Peyer's patch (tissue), 4 donors: Measurements from ENCODE around the gene MAB21L3. TPM values are rescaled to one million over a fixed set of nuclear protein-coding genes. Genes with fewer than 3 reads are reported as not detected.

Experiments
- DNase-seq, 3 donors: peaks; one replicate each; pipeline ENCODE4 v3.0.0-alpha.2; 2017 to 2019
- H3K27ac ChIP-seq, 4 donors: fragments of 200-600 bp; sonication (generic); one replicate each; pipeline ENCODE4 v1.5.1; 2016 to 2019
- H3K27me3 ChIP-seq, 2 donors: fragments of 200-600 bp; sonication (generic); one replicate each; pipeline ENCODE4 v1.5.1; 2019
- H3K36me3 ChIP-seq, 3 donors: fragments of 200-600 bp; sonication (generic); one replicate each; pipeline ENCODE4 v1.5.1; 2016 to 2019
- H3K4me1 ChIP-seq, 4 donors: fragments of 200-600 bp; sonication (generic); one replicate each; pipeline ENCODE4 v1.5.1; 2016 to 2019
- H3K4me3 ChIP-seq, 4 donors: fragments of 200-600 bp; sonication (generic); 1 replicate in 3 of 4; 2 replicates in 1 of 4; pipeline ENCODE4 v1.5.1; 2016 to 2019; ENCODE audit warnings: mild to moderate bottlenecking in 1 of 4
- H3K9me3 ChIP-seq, 4 donors: fragments of 200-600 bp; sonication (generic); one replicate each; pipeline ENCODE4 v1.5.1; 2016 to 2019; ENCODE audit warnings: mild to moderate bottlenecking in 1 of 4
- CTCF ChIP-seq, 6 experiments: fragments of 450-650 bp in 4 of 6; fragments of 200-600 bp in 2 of 6; sonication (generic) in 1 of 6; IDR thresholded peaks; one replicate each; pipeline ENCODE4 v1.5.1; 2017 to 2019; ENCODE audit warnings: antibody characterized with exemption in 6 of 6, mild to moderate bottlenecking in 3 of 6, moderate library complexity in 1 of 6
- POLR2A ChIP-seq, 2 donors: fragments of 450-650 bp; IDR thresholded peaks; one replicate each; pipeline ENCODE4 v1.5.1; 2017; ENCODE audit warnings: antibody characterized with exemption in 2 of 2, mild to moderate bottlenecking in 2 of 2, moderate library complexity in 2 of 2
- total RNA-seq, 4 donors: library from RNA; depleted of rRNA; stranded (reverse); fragments of >200 nt; gene quantifications; one replicate each; pipeline ENCODE4 v1.1.0, GENCODE V29; 2016

MAB21L3 gene
- total RNA-seq, 4 donors from 2014 or later = 0.94 to 1.8 (median 1.1) TPM; not detected in 1

- TF ChIP-seq POLR2A (IDR thresholded peaks at IDR 0.05) (no peak), CTCF (IDR thresholded peaks at IDR 0.05) (no peak)
- no peak for DNase-seq
- H3K27ac ChIP-seq = no peak overlapping the region
- no peaks in the 10 kb centered on the region for H3K9me3 ChIP-seq
- peaks cover 0 to 8% (median 0%) of the 10 kb centered on the region in 4 donors for H3K4me1 ChIP-seq
- no peak overlapping the region for H3K4me3 ChIP-seq
- no peaks in the 10 kb centered on the region for H3K36me3 ChIP-seq
- no peaks in the 10 kb centered on the region for H3K27me3 ChIP-seq
Observed at GRCh38 chr1:116126281-116126680, 15.1 kb downstream of the MAB21L3 start.

GRCh38 chr1:116127123-116127847 is 16.1 kb downstream of the MAB21L3 start:
- no peak overlapping the region for H3K27ac ChIP-seq
- H3K36me3 ChIP-seq = no peaks in the 10 kb centered on the region
- H3K4me3 ChIP-seq = no peak overlapping the region
- H3K9me3 ChIP-seq = no peaks in the 10 kb centered on the region
- TF ChIP-seq CTCF (IDR thresholded peaks at IDR 0.05) = no peak
- no peak for TF ChIP-seq POLR2A (IDR thresholded peaks at IDR 0.05)
- DNase-seq = no peak
- H3K27me3 ChIP-seq = no peaks in the 10 kb centered on the region
- H3K4me1 ChIP-seq = peaks cover 0 to 8% (median 0%) of the 10 kb centered on the region in 4 donors

GRCh38 chr1:116127848-116128540 is 16.8 kb downstream of the MAB21L3 start:
- DNase-seq = no peak
- H3K4me3 ChIP-seq = no peak overlapping the region
- TF ChIP-seq CTCF (IDR thresholded peaks at IDR 0.05) (no peak), POLR2A (IDR thresholded peaks at IDR 0.05) (no peak)
- no peaks in the 10 kb centered on the region for H3K36me3 ChIP-seq
- no peaks in the 10 kb centered on the region for H3K27me3 ChIP-seq
- H3K9me3 ChIP-seq = no peaks in the 10 kb centered on the region
- H3K27ac ChIP-seq = no peak overlapping the region
- peaks cover 0 to 8% (median 0%) of the 10 kb centered on the region in 4 donors for H3K4me1 ChIP-seq

GRCh38 chr1:116128664-116129063 is 17.5 kb downstream of the MAB21L3 start:
- DNase-seq = no peak
- Histone ChIP-seq H3K9me3 (no peaks in the 10 kb centered on the region), H3K4me1 (peaks cover 0 to 5% (median 0%) of the 10 kb centered on the region in 4 donors), H3K27me3 (no peaks in the 10 kb centered on the region), H3K36me3 (no peaks in the 10 kb centered on the region), H3K4me3 (no peak overlapping the region), H3K27ac (no peak overlapping the region)
- no peak for TF ChIP-seq CTCF (IDR thresholded peaks at IDR 0.05)
- no peak for TF ChIP-seq POLR2A (IDR thresholded peaks at IDR 0.05)

GRCh38 chr1:116129537-116129936 is 18.3 kb downstream of the MAB21L3 start:
- Histone ChIP-seq H3K4me1 (peaks cover 0 to 3% (median 0%) of the 10 kb centered on the region in 4 donors), H3K27me3 (no peaks in the 10 kb centered on the region), H3K4me3 (no peak overlapping the region), H3K9me3 (no peaks in the 10 kb centered on the region), H3K27ac (no peak overlapping the region), H3K36me3 (no peaks in the 10 kb centered on the region)
- TF ChIP-seq POLR2A (IDR thresholded peaks at IDR 0.05) (no peak), CTCF (IDR thresholded peaks at IDR 0.05) (no peak)
- no peak for DNase-seq
